Liver (tissue), 9 donors: ENCODE measurements around the gene SORCS2. TPM values are rescaled to one million over a fixed set of nuclear protein-coding genes. Genes with fewer than 3 reads are reported as not detected.

Experiments
- DNase-seq: peaks from one replicate; pipeline ENCODE4 v3.0.0-alpha.2; 2017; ENCODE audit warnings: low spot score
- H3K27ac ChIP-seq, 2 donors: one replicate each; pipeline ENCODE4 v1.7.0; 2013; ENCODE audit warnings: inconsistent platforms in 2 of 2, low read length in 2 of 2, control low read depth in 1 of 2, low read depth in 1 of 2, mild to moderate bottlenecking in 1 of 2
- H3K27me3 ChIP-seq, 4 donors: one replicate each; pipeline versions ENCODE4 v1.6.1 to v1.7.0; 2013; ENCODE audit warnings: low read length in 3 of 4, inconsistent platforms in 1 of 4, mild to moderate bottlenecking in 1 of 4, moderate library complexity in 1 of 4; ENCODE audit not compliant: control insufficient read depth in 4 of 4, insufficient read depth in 4 of 4
- H3K36me3 ChIP-seq, 4 donors: one replicate each; pipeline versions ENCODE4 v1.6.1 to v1.7.0; 2013; ENCODE audit warnings: low read length in 3 of 4, mild to moderate bottlenecking in 3 of 4, low read depth in 1 of 4, moderate library complexity in 1 of 4; ENCODE audit not compliant: control insufficient read depth in 4 of 4, insufficient read depth in 3 of 4
- H3K4me1 ChIP-seq, 4 donors: one replicate each; pipeline versions ENCODE4 v1.6.1 to v1.7.0; 2013; ENCODE audit warnings: low read length in 3 of 4, mild to moderate bottlenecking in 3 of 4, moderate library complexity in 1 of 4; ENCODE audit not compliant: control insufficient read depth in 4 of 4, insufficient read depth in 4 of 4
- H3K4me3 ChIP-seq, 3 donors: one replicate each; pipeline versions ENCODE4 v1.6.1 to v1.7.0; 2013; ENCODE audit warnings: low read length in 3 of 3, control low read depth in 1 of 3, low read depth in 1 of 3, mild to moderate bottlenecking in 1 of 3
- H3K9ac ChIP-seq, 2 donors: one replicate each; pipeline ENCODE4 v1.7.0; 2013; ENCODE audit warnings: low read length in 2 of 2, mild to moderate bottlenecking in 2 of 2, moderate library complexity in 2 of 2, control low read depth in 1 of 2, low read depth in 1 of 2
- H3K9me3 ChIP-seq, 4 donors: one replicate each; pipeline versions ENCODE4 v1.6.1 to v1.7.0; 2013; ENCODE audit warnings: low read length in 3 of 4; ENCODE audit not compliant: control insufficient read depth in 4 of 4
- CTCF ChIP-seq: fragments of 150-350 bp; IDR thresholded peaks from 2 replicates; pipeline ENCODE4 v1.5.1; 2017; ENCODE audit warnings: improper control_type of control experiment, low read depth, low read length; ENCODE audit not compliant: missing input control
- EGR1 ChIP-seq, 2 donors: IDR thresholded peaks; 2 replicates each; pipeline ENCODE4 v1.6.1; 2016 to 2018; ENCODE audit warnings: antibody characterized with exemption in 2 of 2, low read depth in 2 of 2
- FOXA1 ChIP-seq: IDR thresholded peaks from 2 replicates; pipeline ENCODE4 v1.6.1; 2016; ENCODE audit warnings: antibody characterized with exemption
- FOXA2 ChIP-seq: IDR thresholded peaks from 2 replicates; pipeline ENCODE4 v1.6.1; 2016; ENCODE audit warnings: antibody characterized with exemption
- HNF4A ChIP-seq, 2 donors: conservative IDR thresholded peaks; 2 replicates each; pipeline ENCODE4 v1.6.1; 2016; ENCODE audit warnings: antibody characterized with exemption in 2 of 2, mild to moderate bottlenecking in 2 of 2
- JUND ChIP-seq, 2 donors: IDR thresholded peaks; 2 replicates each; pipeline ENCODE4 v1.6.1; 2016; ENCODE audit warnings: antibody characterized with exemption in 2 of 2
- MAX ChIP-seq: IDR thresholded peaks from 2 replicates; pipeline ENCODE4 v1.6.1; 2016; ENCODE audit warnings: antibody characterized with exemption
- RXRA ChIP-seq, 2 donors: IDR thresholded peaks; 2 replicates each; pipeline ENCODE4 v1.6.1; 2017 to 2018; ENCODE audit warnings: antibody characterized with exemption in 2 of 2, mild to moderate bottlenecking in 1 of 2
- SP1 ChIP-seq: IDR thresholded peaks from 2 replicates; pipeline ENCODE4 v1.6.1; 2018; ENCODE audit warnings: antibody characterized with exemption, mild to moderate bottlenecking
- WGBS: extraction: QIAGEN DNeasy Blood & Tissue Kit; methylation state at CpG from one replicate; pipeline ENCODE4 v1.1.7; 2013; 5-methylcytosine and 5-hydroxymethylcytosine counted together
- polyA plus RNA-seq, 2 donors: library from polyadenylated mRNA; stranded (reverse) in 1 of 2; unstranded in 1 of 2; fragments of 200-250 nt in 1 of 2; fragments of >200 nt in 1 of 2; fragmentation: Nextera tagmentation in 1 of 2; extraction: Ambion mirVana in 1 of 2; gene quantifications; one replicate each; pipeline versions ENCODE4 v1.2.1 to v1.2.3, GENCODE V29; 2013 to 2015
- total RNA-seq, 2 donors: library from RNA; depleted of rRNA; stranded (reverse); fragments of >200 nt; gene quantifications; one replicate each; pipeline ENCODE4 v1.2.3, GENCODE V29; 2014
- TF ChIP-seq, protein P1 (sequence below): IDR thresholded peaks from 2 replicates; pipeline ENCODE4 v1.6.1; 2016; ENCODE audit warnings: antibody characterized with exemption, mild to moderate bottlenecking
- donor health status: healthy.
- donor health status: healthy.
- donor health status: healthy.
- donor health status: healthy.
- donor health status: healthy.

Gene SORCS2
- total and polyA plus RNA-seq, 4 donors: 0.10 to 1.4 (median 0.92) TPM

GRCh38 chr4:7521666-7522065, 329.3 kb downstream of the SORCS2 start (continued):
- no peak for TF ChIP-seq MAX
- TF ChIP-seq RXRA (IDR thresholded peaks at IDR 0.05): no peak

DNA sequence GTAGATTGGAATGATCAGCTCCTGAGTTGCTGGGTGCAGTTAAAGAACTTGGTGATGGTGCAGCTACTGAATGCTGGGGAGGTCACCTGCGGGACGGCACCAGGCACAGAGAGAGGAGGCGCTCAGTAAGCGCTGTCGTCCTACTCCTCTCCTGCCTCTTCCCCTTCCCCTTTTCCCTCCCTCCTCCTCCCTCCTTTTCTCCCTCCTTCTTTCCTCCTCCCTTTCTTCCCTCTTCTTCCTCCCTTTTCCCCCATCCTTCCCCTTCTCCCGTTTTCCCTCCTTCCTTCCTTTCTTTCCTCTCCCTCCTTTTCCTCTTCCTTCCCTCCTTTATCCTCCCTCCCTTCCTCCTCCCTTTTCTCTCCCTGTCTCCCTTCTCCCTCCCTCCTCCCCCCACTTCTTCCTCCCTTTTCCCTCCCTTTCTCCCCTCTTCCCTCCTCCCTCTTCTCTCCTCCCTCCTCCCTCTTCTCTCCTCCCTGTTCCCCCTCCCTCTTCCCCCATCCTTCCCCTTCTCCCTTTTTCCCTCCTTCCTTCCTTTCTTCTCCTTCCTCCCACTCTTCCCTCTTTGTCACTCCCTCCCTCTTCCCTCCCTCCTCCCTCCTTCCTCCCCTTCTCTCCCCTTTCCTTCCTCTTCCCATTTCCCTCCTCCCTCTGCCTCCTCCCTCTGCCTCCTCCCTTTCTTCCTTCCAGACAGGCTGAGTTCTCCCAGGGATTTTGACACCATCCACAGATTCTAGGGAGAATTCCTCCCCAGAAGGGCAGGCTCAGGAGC, 330.3 kb downstream of the SORCS2 start:
- no peaks in the 10 kb centered on the region for H3K27me3 ChIP-seq
- TF ChIP-seq HNF4A (conservative IDR thresholded peaks at IDR 0.05): no peak
- TF ChIP-seq SP1: no peak
- TF ChIP-seq, protein P1, sequence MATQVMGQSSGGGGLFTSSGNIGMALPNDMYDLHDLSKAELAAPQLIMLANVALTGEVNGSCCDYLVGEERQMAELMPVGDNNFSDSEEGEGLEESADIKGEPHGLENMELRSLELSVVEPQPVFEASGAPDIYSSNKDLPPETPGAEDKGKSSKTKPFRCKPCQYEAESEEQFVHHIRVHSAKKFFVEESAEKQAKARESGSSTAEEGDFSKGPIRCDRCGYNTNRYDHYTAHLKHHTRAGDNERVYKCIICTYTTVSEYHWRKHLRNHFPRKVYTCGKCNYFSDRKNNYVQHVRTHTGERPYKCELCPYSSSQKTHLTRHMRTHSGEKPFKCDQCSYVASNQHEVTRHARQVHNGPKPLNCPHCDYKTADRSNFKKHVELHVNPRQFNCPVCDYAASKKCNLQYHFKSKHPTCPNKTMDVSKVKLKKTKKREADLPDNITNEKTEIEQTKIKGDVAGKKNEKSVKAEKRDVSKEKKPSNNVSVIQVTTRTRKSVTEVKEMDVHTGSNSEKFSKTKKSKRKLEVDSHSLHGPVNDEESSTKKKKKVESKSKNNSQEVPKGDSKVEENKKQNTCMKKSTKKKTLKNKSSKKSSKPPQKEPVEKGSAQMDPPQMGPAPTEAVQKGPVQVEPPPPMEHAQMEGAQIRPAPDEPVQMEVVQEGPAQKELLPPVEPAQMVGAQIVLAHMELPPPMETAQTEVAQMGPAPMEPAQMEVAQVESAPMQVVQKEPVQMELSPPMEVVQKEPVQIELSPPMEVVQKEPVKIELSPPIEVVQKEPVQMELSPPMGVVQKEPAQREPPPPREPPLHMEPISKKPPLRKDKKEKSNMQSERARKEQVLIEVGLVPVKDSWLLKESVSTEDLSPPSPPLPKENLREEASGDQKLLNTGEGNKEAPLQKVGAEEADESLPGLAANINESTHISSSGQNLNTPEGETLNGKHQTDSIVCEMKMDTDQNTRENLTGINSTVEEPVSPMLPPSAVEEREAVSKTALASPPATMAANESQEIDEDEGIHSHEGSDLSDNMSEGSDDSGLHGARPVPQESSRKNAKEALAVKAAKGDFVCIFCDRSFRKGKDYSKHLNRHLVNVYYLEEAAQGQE: no peak
- no peak for TF ChIP-seq EGR1 (IDR thresholded peaks at IDR 0.05; ENCODE audit: low read depth in 2 of 2)
- TF ChIP-seq JUND (IDR thresholded peaks at IDR 0.05): no peak
- no peak for TF ChIP-seq FOXA1
- no peak for TF ChIP-seq CTCF
- H3K27ac ChIP-seq: no peak overlapping the region
- peaks cover 0 to 12% (median 4%) of the 10 kb centered on the region in 4 donors for H3K4me1 ChIP-seq
- DNase-seq: no peak
- WGBS: 80% methylated on average over 6 of the region's 6 CpGs
- no peaks in the 10 kb centered on the region for H3K36me3 ChIP-seq
- no peaks in the 10 kb centered on the region for H3K9me3 ChIP-seq
- no peak overlapping the region for H3K4me3 ChIP-seq
- no peak overlapping the region for H3K9ac ChIP-seq

- TF ChIP-seq CTCF: no peak
- TF ChIP-seq FOXA2: no peak
- H3K27ac ChIP-seq: no peak overlapping the region
- H3K4me3 ChIP-seq: no peak overlapping the region
- H3K36me3 ChIP-seq: no peaks in the 10 kb centered on the region
- WGBS: 89% methylated on average over 12 of the region's 12 CpGs
- DNase-seq: no peak
- peaks cover 0 to 5% (median 2%) of the 10 kb centered on the region in 4 donors for H3K4me1 ChIP-seq
- H3K27me3 ChIP-seq: no peaks in the 10 kb centered on the region
- H3K9me3 ChIP-seq: no peaks in the 10 kb centered on the region
- no peak overlapping the region for H3K9ac ChIP-seq
Measured at GRCh38 chr4:7523526-7523925, 331.2 kb downstream of the SORCS2 start.
